Ovary (tissue), 3 donors: Measurements from ENCODE around the gene LRAT.

Source experiments
- CTCF ChIP-seq, 3 donors: fragments of 450-650 bp in 2 of 3; fragments of 200-600 bp in 1 of 3; IDR thresholded peaks; one replicate each; pipeline versions ENCODE4 v1.5.1 to v1.8.0; 2016 to 2022; ENCODE audit warnings: antibody characterized with exemption in 3 of 3, mild to moderate bottlenecking in 1 of 3
- EP300 ChIP-seq: sonication (generic); formaldehyde crosslinking; IDR thresholded peaks from one replicate; pipeline ENCODE4 v1.6.1; 2017; ENCODE audit warnings: antibody characterized with exemption
- donor health status: DM: no; HTN: no; CAD: no.

GRCh38 chr4:154707877-154708276 lies 35.9 kb upstream of the LRAT start:
- TF ChIP-seq CTCF (IDR thresholded peaks at IDR 0.05) (no peak), EP300 (no peak)
